HTERT RPE-1 (cell line): ENCODE measurements around the gene TEDDM1.
"Not testable (repeated sequence)": the region's sequence is repeated elsewhere in the genome, so short reads cannot be mapped to it uniquely, and the experiment has no call there.

Experiments used
- in situ Hi-C: fragments of 300-500 bp; cut with MboI; formaldehyde crosslinking; loops from 4 replicates; pipeline ENCODE4 v1.14.3; 2020; ENCODE audit warnings: low sequenced_read_pairs

The TEDDM1 gene

DNA sequence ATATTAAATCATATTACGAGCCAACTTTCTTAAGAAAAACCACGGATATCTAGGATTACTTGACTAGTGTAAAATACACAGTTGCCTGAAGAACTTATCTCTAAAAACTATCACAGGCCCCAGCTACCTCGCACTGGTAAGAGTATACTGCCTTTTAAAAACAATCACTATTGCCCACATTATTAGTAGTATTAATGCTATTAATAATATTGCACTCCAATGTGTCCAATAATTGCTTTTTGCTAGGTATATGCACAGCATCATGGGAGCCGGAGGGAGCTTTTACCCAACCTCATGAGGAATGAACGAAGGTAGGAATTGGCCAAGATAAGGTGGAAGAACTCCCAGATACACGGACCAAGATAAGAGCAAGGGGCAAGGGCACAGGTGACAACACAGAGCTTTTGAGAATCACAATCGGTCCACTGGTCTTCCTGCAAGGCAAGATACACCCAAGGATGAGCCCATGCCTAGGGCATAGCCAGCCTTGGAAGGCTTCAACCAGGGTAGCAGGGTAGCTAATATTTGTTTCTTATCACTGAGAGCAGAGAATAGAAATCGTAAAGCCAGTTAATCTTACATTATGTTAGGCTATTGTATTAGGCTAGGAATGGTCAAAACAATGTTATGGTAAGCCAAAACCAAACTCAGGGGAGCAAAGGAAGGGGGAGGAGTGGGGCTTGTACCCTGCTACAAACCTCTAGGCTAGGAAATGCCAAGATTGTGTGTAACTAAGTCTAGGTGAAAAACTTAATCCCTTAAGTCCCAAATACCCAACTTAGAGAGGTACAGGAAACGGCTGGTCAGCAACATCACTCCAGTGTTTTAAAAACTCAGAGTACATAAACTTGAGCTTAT is 18.3 kb downstream of the TEDDM1 start:
- in situ Hi-C loops, result no loop called here

DNA sequence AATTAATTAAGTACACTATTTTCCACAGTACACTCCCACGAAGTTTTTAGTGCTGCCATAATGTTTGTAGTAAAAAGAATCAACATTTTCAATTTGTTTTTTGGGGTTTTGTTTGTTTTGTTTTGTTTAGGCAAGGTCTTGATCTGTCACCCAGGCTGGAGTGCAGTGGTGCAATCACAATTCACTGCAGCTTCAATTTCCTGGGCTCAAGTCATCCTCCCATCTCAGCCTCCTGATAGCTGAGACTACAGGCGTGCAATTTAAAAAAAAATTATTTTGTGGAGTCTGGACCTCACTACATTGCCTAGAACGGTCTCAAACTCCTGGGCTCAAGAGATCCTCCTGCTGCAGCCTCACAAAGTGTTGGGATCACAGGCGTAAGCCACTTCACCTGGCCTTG is 20.3 kb downstream of the TEDDM1 start:
- in situ Hi-C loops, result no loop called here

DNA sequence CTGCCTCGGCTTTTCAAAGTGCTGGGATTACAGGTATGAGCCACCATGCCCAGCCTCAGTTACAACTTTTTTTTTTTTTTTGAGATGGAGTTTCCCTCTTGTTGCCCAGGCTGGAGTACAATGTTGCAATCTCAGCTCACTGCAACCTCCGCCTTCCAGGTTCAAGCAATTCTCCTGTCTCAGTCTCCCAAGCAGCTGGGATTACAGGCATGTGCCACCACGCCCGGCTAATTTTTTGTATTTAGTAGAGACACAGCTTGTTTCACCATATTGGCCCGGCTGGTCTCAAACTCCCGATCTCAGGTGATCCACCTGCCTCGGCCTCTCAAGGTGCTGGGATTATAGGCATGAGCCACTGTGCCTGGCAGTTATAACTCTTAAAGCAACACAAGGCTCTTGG is 20.7 kb downstream of the TEDDM1 start:
- in situ Hi-C loops, result not testable (repeated sequence)

DNA sequence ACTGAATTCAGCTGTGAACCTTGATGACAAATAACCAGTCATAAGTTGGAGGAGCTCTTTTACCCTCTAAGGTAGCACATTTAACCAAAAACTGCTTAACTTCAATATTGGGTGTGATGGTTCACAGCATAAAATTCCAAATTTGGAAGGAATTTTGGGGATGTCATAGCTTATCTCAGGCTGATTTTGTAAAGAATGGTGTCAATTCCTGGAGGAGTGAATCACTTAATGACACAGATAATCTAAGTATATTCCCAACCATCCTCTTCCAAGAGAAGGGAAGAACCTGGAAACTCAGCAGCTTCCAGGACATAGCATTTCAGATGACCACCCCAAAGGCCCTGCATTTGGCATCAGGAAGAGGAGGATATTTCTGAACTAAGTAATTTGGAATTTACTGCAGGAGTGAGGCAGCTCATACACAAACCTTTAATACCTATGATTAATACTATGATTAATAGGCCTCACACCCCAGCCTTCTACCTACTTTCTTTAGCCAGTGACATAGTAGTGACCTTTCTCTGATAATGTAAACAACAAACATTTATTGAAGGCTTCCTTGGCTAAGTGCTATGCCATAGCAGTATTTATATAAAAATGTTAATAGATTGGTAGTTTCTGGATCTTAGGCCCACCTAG is 23.4 kb downstream of the TEDDM1 start:
- in situ Hi-C loops, result no loop called here

DNA sequence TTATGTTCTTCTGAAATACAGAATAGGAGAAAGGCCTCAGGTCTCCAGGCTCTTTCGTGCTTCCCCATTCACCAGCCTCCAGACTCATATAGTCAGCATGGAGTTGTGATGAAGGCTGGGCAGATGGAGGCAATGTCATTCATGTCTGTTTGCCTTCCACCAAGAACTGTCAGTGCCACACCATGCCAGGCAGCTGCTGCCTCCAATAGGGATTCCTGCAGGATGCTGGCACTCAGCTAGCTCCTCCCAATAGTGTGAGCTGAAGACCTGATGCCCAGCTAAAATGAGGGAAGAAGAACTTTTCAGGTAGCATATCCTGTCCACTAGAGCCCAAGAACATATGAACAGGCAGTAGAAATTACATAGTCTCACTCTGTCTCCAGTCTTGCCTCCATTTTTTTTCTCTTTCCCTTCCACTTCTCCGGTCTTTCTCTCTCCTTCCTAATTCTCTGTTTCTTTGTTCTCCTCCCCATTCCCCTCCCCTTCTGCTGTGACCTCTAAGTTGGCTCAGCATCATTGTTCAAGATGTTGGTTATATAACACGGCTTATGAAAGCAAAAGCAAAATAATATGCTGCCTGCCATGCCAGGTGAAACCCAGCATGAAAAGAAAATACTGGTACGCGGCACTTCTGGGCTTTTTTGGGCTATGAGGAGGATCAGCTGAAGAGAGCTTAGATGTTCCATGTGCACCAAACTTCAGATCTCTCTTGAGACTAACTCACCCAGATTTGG is 26.2 kb downstream of the TEDDM1 start:
- in situ Hi-C loops, result no loop called here

DNA sequence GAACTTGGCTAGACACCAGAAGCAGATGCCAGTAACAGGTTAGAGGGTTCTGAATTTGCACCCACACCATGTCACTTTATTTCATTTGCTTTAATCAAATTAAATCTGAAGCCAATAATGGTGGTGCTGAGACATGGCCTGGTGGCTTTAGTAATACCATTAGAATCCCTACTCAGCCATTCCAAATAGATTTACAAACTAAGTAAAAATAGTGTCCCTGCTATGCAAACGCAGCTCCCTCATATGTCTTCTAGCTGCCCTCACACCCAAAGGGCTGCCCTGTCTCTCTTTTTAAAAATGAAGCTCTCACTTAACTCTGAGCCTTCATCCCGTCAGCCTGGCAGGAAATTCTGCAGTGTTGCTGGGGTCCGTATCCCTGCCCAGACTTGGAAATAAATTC is 29.9 kb downstream of the TEDDM1 start:
- in situ Hi-C loops, result no loop called here

DNA sequence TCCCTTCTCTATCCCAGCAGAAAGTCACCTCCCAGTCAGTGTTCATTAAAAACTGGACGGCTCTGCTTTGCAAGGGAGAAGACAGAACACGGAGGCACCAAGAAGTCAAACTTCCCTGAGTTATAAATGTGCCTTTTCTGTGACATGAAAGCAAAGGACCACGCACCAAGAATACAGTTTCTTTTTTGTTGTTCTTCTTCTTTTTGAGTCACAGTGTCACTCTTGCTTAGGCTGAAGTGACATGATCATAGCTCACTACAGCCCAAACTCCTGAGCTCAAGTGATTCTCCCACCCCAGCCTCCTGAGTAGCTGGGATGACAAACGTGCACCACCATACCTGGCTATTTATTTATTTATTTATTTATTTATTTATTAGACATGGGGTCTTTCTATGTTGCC is 31.6 kb downstream of the TEDDM1 start:
- in situ Hi-C loops, result no loop called here

DNA sequence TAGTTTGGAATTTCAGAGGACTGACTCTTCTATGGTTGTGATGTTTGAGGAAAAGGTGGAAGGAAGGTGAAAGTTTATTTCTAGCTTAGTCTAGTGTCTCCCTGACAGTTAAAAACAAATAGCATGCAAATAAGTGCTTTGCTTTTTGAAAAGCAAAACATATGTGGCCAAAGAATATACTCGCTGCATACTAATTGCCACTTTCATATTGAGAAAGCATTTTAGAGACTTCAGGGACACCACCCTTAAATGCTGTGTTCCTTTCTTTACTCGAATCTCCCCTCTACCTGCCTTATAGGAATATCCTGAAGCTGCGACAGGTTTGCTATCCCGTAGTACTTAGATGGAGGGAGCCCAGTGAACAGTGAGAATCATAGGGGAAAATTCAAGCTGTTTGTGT is 32.1 kb downstream of the TEDDM1 start:
- in situ Hi-C loops, result no loop called here

DNA sequence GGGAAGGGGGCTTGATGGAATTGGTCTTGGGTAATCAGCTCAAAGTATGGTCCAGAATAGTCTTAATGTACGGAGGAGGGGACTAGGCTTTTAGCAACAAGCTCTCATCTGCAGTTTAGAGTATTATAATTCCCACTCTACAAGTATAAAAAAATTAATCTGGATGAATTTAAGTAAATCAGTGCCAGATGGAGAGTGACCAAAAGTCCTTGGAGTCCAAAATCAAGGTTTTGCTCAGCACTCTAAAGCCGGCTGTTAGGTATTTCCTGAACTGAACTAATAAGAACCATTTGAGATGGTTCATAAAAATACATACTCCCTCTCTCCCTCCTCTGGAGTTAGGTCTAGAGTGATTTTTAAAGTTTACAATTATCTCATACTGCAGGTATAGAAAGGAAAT is 32.5 kb downstream of the TEDDM1 start:
- in situ Hi-C loops, result no loop called here

DNA sequence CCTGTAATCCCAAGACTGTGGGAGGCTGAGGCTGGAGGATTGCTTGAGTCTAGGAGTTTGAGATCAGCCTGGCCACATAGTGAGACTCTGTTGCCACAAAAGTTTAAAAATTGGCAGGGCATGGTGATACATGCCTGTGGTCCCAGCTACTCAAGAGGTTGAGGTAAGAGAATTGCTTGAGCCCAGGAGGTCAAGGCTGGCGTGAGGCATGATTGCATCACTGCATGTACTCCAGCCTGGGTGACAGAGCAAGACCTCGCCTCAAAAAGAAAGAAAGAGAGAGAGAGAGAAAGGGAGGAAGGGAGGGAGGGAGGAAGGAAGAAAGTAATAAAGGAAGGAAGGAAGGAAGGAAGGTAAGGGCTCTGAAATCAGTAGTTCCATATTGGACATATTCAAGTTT is 33.9 kb downstream of the TEDDM1 start:
- in situ Hi-C loops, result no loop called here

DNA sequence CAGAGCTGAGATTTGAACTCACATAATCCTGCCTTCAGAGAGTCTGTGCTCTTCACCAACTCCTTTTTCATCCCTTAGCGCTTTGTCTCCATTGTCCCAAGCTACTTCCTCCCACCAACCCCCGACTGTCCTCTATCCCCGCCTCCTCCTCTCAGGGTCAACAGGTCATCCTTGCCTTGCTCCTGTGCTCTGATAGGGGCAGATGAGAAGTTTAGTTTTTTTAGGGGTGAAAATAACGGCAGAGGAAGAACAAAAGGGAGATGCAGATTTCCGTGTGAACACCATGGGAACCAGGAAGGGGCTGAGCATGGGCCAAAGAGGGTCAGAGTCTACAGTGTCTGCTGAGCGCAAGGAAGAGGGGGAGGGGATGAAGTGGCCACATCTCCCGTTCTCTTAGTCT is 40.8 kb downstream of the TEDDM1 start:
- in situ Hi-C loops, result no loop called here

DNA sequence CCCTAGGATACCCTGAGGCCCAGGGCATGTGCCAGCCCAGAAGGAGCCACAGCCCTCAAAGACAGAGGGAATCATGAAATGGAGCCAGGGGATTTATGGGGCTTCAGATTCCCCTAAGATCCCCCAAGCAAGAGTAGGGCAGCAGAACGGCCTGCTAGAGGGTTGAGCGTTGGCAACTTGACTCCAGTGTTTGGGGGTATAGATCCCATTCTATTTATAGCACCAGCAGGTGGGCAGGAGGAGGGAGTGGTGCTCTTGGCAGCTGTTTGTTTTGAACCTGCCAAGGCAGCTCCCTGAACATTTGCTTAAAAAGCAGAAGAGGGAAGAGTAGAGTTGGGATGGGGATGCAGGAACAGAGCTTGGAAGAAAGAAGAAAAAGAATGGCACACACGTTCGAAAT is 42.6 kb downstream of the TEDDM1 start:
- in situ Hi-C loops, result no loop called here

DNA sequence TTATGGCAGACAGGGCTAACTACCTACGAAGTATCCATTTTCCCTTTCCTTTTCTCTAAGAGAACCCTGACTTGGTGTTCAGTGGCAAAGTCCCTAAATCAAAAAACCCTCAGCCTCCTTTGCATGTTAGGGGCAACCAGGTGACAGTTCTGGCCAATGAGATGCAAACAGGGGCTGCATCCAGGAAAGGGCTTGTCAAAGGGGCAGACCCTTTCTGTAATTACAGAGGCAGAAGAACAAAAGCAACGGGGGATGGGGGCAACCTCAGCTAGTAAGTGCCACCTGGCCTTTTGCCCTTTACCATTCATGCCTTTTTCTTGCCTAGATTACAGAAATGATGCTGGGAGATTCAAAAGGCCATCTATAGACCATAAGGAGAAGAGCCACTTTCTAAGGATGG is 43.3 kb downstream of the TEDDM1 start:
- in situ Hi-C loops, result no loop called here

DNA sequence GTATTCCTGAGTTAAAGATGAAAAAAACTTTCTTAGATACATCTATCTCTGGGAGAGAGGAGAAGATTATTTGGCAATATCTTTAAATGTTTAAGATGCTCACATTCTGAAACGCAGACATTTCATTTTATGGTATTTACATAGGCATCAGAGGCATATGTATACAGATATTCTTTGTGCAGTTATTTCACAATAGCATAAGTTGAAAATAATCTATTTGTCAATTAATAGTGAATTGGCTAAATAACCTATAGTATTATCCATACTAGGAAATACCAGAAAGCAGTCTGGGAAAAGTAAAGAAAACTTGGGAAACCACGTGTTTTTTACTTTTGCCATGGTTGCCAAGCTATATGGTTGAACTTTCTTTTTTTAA is 44.8 kb downstream of the TEDDM1 start:
- in situ Hi-C loops, result no loop called here

DNA sequence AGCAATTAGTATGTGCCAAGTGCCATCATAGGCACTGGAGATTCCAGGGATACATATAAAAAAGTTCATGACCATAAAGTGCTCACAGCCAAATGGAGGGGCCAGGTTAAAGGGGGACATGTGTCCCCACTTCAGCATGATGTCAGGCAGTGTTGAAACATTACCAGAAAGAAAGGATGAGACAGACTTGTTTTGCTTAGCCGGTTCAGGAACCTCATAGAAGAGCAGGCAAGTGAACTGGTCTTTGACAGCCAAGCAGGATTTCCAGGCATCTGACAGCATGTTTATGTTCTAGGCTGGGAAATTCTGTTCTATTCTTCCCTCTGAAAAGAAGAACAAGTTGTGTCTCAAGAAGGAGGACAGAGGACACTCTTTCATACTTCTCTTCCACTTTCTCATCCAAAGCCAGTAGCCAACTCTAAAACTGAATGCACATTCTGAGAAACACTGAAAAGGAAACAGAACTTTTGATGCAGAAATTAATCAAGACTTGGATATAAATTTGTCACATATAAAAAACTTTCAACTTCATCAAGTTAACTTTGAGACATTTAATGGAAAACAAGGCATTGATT is 48.6 kb downstream of the TEDDM1 start:
- in situ Hi-C loops, result no loop called here

DNA sequence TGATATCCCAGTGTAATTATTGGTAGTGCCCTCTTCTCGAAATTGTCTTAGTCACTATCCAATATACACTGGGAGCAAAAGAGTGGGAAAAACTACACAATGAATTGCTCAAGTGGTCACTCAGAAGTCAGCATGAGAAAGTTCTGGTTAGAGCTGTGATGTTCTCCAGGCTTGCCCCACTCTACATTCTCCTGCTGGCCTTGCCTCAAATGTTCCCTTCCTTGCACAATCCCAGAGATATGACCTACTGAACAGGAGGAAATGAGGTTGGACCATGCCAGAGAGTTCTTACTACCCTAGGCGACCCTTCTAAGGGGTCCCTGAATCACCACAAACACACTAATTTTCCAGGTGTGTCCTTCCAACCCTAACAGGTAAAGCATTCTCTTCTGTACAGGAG is 49.6 kb downstream of the TEDDM1 start:
- in situ Hi-C loops, result no loop called here

DNA sequence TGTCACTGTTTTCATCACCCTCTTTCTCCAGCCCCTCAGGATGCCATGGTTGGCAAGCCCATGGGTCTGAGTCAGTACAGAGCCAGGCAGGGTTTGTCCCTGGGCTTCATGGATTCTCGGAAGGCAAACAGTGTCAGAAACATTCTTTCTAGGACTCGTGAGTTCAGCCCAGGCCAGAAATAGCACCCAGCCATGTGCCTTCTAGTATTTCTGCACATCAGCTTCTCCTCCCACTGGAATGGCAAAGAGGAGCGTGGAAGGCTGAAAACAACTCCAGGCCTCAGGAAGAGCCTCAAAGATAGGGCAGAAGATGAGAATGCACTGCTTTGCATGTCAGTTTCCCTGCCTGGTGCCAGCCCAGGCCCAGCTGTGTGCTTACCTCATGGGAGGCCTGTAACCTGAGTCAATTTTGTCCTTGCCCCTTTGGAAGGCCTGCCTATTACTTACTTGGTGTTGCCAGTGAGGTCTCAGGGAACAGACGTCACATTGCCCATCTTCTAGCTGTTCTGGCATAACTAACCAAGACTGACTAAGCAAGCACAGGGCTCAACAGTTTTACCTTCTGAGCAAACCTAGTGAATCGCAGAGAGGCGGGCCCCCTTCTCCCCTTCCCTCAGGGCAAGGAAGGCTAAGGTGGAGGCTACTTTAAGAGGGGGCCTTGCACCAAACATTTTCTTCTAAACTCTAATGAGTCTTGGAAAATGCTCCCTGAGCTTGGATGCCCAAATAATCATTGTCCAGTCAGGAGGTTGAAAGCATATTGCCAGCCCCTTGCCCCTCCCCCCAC is 51.3 kb downstream of the TEDDM1 start:
- in situ Hi-C loops, result no loop called here
